ENCODE results near the gene ING4. TPM values are rescaled to one million over a fixed set of nuclear protein-coding genes. Genes with fewer than 3 reads are reported as not detected.

ING4 gene
- total RNA-seq, 4 donors from 2014 or later: 8.3 to 37.0 (median 26.9) TPM

DNA sequence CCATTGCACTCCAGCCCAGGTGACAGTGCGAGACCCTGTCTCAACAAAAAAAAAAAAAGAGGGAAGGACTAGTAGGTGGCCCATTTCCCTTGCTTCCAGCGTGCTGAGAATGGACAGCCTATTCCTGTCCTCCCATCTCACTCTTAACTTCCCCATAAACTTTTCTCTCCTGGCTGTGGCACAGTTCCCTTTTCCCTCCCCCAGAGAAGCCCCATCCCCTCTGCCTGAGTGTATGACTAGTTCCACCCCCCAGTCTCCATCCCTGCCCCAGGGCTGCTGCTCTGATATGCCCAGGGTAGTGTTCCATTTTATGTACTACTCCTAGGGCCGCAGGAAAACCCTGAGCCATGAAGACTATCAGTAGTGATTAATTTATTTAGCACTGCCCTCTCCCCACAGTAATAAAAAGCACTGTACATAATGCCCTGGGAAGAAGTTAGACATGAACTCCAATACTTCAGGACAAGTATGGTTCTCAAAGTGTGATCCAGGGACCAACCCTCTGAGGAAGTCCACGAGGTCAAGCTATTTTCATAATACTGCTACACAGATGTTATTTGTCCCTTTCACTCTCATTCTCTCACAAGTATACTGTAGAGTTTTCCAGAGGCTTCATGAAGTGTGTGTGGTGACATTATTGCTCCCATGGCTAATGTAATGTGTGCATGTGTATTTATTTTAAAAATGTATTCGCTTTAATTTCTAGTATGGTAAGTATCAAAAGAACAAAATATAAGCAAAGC, 44.3 kb downstream of the ING4 start:
- Histone ChIP-seq H3K4me3 (no peak overlapping the region), H3K36me3 (peaks cover 0 to 27% (median 10%) of the 10 kb centered on the region in 3 donors), H3K9me3 (no peaks in the 10 kb centered on the region), H3K27ac (peak overlapping the region in 1 of 4 donors; percentile 6), H3K4me1 (peaks cover 7 to 22% (median 12%) of the 10 kb centered on the region in 3 donors), H3K27me3 (peaks cover 0 to 11% (median 0%) of the 10 kb centered on the region in 4 donors)
- no peak for DNase-seq
- intact Hi-C loops (cut with DNase I): loop anchor here (10.0 kb wide), 1 partner anchor 46 kb away; the partner anchor contains the start of gene ING4
- 59 to 77% methylated on average over 4 of the region's 5 CpGs for WGBS, 2 donors
- TF ChIP-seq, protein P1, sequence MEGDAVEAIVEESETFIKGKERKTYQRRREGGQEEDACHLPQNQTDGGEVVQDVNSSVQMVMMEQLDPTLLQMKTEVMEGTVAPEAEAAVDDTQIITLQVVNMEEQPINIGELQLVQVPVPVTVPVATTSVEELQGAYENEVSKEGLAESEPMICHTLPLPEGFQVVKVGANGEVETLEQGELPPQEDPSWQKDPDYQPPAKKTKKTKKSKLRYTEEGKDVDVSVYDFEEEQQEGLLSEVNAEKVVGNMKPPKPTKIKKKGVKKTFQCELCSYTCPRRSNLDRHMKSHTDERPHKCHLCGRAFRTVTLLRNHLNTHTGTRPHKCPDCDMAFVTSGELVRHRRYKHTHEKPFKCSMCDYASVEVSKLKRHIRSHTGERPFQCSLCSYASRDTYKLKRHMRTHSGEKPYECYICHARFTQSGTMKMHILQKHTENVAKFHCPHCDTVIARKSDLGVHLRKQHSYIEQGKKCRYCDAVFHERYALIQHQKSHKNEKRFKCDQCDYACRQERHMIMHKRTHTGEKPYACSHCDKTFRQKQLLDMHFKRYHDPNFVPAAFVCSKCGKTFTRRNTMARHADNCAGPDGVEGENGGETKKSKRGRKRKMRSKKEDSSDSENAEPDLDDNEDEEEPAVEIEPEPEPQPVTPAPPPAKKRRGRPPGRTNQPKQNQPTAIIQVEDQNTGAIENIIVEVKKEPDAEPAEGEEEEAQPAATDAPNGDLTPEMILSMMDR (IDR thresholded peaks at IDR 0.05): no peak
- TF ChIP-seq POLR2A (IDR thresholded peaks at IDR 0.05): no peak

DNA sequence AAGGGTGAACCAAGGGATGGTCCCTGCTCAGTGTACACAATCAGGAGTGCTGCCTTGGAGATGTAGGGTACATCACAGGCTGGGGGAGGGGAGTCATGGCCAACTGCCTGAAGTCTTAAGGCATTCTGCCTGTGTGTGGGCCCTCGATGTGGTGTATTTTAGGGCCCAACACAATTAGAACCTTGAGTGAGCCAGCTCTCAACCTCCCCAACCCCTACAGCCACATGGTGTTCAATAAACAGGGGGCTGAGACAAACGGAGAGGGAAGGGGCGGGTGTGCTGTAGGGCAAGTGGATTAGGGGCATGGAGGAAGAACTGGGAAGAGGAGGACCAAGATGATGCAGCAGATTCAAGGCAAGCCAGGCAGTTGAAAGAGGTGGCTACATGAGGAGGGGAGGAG, 47.1 kb downstream of the ING4 start:
- DNase-seq: no peak
- peak overlapping the region in 1 of 4 donors; percentile 43 for H3K27ac ChIP-seq
- intact Hi-C loops (cut with DNase I): loop anchor here (10.0 kb wide), 1 partner anchor 49 kb away; the partner anchor contains the start of gene ING4
- H3K4me1 ChIP-seq: peaks cover 26 to 47% (median 30%) of the 10 kb centered on the region in 3 donors
- TF ChIP-seq, protein P1 (IDR thresholded peaks at IDR 0.05): no peak
- no peak for TF ChIP-seq POLR2A (IDR thresholded peaks at IDR 0.05)
- H3K27me3 ChIP-seq: peaks cover 0 to 10% (median 0%) of the 10 kb centered on the region in 4 donors
- H3K4me3 ChIP-seq: no peak overlapping the region
- H3K36me3 ChIP-seq: peaks cover 0 to 16% (median 5%) of the 10 kb centered on the region in 3 donors
- 55 to 57% methylated on average over 2 to 3 of the region's 3 CpGs for WGBS, 2 donors
- H3K9me3 ChIP-seq: no peaks in the 10 kb centered on the region

DNA sequence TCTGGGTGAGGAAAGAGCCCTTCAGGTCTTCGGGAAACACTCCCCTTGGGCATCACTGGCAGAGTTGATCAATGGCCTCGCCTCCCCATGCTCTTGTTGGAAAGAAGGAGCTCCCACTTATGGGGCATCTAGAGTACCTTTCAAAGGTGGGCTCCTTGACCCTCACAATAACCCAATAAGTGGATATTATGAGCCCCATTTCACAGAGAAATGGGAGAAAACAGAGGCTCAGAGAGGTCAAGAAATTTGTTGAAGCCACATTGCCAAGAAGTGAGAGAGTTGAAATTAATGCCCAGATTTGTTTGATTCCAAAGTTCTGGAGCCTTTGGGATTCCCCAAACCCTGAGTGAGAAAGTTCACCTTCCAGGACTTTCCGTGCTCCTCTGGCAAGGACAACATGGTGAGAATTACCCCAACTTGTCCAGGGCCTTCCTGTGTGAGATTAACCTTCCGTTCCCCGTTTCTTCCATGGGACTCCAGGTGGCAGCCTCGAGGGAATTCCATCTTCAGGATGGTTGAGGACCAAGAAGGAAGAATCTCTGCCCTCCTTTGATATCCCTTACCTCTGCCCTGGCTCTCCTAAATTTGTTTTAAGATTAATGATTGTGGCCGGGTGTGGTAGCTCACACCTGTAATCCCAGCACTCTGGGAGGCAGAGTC, 48.3 kb downstream of the ING4 start:
- Histone ChIP-seq H3K4me3 (peak overlapping the region in 1 of 4 donors; percentile 6), H3K36me3 (peaks cover 0 to 5% (median 0%) of the 10 kb centered on the region in 3 donors), H3K27ac (peak overlapping the region; percentile 81 to 97 (median 94)), H3K4me1 (peaks cover 26 to 38% (median 30%) of the 10 kb centered on the region in 3 donors), H3K27me3 (no peaks in the 10 kb centered on the region), H3K9me3 (no peaks in the 10 kb centered on the region)
- TF ChIP-seq, protein P1 (IDR thresholded peaks at IDR 0.05): no peak
- TF ChIP-seq POLR2A (IDR thresholded peaks at IDR 0.05): no peak
- WGBS, 2 donors: 36 to 39% methylated on average over 4 to 7 of the region's 7 CpGs
- intact Hi-C loops (cut with DNase I): loop anchor here (10.0 kb wide), 1 partner anchor 50 kb away; the partner anchor contains the start of gene ING4
- no peak for DNase-seq

DNA sequence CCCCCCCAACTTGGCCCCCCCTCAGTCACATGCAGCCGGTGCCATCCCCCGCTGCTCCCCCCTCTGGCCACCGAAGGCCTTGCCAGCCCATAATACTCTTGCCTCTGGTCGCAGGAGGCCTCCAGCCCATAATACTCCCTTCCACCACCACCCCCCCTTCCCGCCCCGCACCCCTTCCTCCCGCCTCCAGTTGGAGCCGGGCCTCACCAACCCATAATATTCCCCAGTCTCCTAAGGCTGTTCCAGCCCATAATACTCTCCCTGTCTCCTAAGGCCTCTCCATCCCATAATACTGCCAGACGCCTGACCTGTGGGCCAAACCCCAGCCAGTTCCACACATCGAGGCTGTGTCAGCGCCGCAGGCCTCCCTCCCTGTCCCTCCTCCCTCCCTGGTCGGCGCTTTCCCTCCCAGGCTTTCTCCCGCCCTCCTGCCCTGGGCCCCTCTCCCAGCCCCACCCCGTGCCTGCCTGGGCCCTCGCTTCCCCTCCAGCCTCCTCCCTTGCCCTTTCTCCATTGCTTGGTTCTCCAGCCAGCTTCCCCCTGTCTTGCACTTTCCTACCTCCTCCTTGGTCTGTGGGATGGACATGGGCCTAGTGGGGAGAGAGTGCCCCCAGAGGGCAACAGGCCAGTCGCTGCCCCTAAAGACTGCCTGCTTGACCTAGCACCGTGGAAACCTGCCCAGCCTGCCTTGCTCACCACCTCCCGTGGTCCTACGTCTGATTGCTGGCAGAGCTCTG, 49.0 kb downstream of the ING4 start:
- DNase-seq: peak; percentile 81
- intact Hi-C loops (cut with DNase I): loop anchor here (10.0 kb wide), 1 partner anchor 51 kb away; the partner anchor contains the start of gene ING4
- whole genome bisulfite sequencing, 2 donors: 6 to 7% methylated on average over 11 to 19 of the region's 21 CpGs
- Histone ChIP-seq H3K9me3 (no peaks in the 10 kb centered on the region), H3K4me1 (peaks cover 26 to 38% (median 30%) of the 10 kb centered on the region in 3 donors), H3K27ac (peak overlapping the region; percentile 81 to 97 (median 94)), H3K4me3 (peak overlapping the region in 2 of 4 donors; percentile 19 to 57), H3K27me3 (no peaks in the 10 kb centered on the region), H3K36me3 (no peaks in the 10 kb centered on the region)
- TF ChIP-seq, protein P1 (IDR thresholded peaks at IDR 0.05): peak in 2 of 6 experiments; percentile 3 to 5
- TF ChIP-seq POLR2A (IDR thresholded peaks at IDR 0.05): peak in 1 of 4 donors; percentile 12

All from esophagus squamous epithelium (tissue), 5 donors.